ENCODE results near the gene ADGRF1. TPM values are rescaled to one million over a fixed set of nuclear protein-coding genes. Genes with fewer than 3 reads are reported as not detected.

ADGRF1 gene
- total RNA-seq, 1 experiment from 2014 or later = not detected

DNA sequence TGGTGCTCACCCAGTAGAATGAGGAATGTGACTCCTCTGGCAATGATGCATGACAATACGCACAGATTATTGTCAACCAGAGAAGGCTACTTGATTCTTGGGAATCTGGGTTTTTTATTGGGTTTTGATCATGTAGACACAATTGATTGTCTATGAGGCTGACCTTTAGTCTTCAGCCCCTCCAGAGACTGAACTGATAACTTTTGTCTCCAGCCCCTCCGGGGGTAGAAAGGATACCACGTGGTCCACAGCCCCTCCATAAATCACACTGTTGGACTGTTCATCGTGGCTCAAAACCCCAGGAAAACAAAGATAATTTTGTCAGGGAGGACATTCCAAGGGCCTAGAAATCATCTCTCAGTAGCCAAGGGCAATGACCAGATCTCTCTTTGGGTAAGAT lies 62.9 kb downstream of the ADGRF1 start:
- no peak for DNase-seq (ENCODE audit: low spot score)

GRCh38 chr6:46974786-46975185 lies 67.3 kb downstream of the ADGRF1 start:
- DNase-seq (ENCODE audit: low spot score) = no peak

GRCh38 chr6:46973029-46973428 lies 69.1 kb downstream of the ADGRF1 start:
- no peak for DNase-seq (ENCODE audit: low spot score)

DNA sequence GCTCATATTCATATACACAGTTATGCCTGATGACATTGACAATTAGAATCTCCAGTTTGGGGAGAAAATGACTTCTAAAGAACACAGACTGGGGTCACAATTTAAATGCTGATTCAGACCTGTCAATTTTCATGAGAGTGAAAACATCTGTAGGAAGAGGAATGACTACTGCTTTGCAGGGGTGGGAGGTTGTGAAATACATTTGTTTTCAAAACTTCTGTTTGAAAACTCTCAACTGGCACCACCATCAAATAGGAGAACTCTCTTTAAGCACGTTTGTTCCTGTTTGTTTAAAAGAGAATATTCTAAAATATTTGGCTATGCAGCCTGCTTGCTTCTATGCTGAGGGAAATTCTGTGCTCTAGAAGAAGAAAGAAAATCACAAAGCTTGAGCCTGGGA lies 69.6 kb downstream of the ADGRF1 start:
- no peak for DNase-seq (ENCODE audit: low spot score)

DNA sequence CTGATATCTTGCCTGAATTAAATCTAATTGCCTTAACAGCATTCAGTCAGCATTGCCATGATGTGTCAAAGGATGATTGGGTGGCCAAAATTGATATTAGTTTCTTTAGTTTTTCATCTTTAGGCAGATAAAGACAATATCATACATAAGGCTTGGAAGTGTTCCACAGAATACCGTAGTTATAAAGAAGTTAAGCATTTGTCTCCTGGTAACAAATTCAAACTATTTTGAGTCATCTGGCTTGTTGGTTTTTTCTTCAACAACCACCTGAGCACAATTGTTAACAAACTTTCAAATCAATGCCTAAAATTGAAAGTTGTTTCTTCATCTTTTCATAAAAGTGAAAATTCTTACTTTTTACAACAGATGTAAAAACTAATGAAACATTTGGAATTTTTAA lies 72.9 kb downstream of the ADGRF1 start:
- DNase-seq (ENCODE audit: low spot score) = no peak

DNA sequence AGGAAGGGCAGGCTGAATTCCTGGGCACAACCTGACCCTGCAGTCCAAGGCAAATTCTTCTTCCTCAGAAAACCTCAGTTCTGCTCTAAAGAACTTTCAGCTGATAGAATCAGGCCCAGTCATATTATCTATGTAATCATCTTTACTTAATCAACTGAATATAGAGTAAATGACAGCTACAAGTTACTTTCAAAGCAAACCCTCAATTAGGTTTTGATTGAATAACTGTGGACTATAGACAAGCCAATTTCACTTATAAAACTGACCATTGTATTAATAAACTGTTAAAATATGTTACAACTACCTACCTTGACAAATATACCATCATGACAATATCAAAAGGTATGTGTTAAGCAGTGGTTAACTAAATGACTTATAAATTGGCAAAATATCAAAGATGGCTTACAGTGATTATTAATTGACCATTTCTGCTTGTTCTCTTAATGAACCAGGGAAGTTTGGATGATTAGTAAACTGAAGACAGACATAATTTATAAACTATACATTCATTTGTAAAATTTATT lies 74.2 kb downstream of the ADGRF1 start:
- DNase-seq (ENCODE audit: low spot score) = no peak

- no peak for DNase-seq (ENCODE audit: low spot score)
These were observed 77.2 kb downstream of the ADGRF1 start for GRCh38 chr6:46964716-46965519.

- no peak for DNase-seq (ENCODE audit: low spot score)
These were observed 78.5 kb downstream of the ADGRF1 start for GRCh38 chr6:46963626-46964025.

- DNase-seq (ENCODE audit: low spot score) = no peak
These were observed 79.1 kb downstream of the ADGRF1 start for GRCh38 chr6:46963039-46963438.

GRCh38 chr6:46961711-46962110 lies 80.4 kb downstream of the ADGRF1 start:
- DNase-seq (ENCODE audit: low spot score) = no peak

GRCh38 chr6:46961232-46961631 lies 80.9 kb downstream of the ADGRF1 start:
- DNase-seq (ENCODE audit: low spot score) = no peak

GRCh38 chr6:46959419-46959818 lies 82.7 kb downstream of the ADGRF1 start:
- no peak for DNase-seq (ENCODE audit: low spot score)

GRCh38 chr6:46956409-46956808 lies 85.7 kb downstream of the ADGRF1 start:
- no peak for DNase-seq (ENCODE audit: low spot score)

DNA sequence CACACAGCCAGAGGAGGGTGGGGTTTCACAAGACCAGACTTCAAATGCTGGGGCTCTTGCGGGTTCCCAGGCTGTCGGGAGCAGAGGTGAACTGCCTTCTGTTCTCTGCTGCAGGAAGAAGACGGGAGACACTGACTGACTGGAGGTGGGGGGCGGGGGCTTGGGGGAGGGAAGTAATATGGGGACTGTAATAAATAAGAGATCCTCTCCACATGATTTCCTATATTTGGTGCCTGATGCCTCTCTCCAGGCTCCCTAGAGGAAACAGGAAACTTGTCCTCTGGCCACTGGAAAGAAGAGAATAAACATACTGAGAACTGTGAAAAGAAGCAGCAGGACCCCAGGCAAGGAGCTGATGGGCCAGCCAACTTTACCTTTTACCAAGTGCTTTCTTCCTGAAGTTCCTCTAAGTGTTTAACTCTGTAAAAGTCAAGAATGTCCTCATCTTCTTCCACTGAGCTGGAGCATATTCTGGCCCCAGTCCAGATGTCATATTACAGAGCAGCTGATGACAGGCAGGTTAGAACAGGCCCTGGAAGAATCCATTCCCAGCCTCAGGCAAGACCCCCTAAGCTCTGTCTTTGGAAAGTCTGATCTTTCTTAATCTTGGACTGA lies 87.2 kb downstream of the ADGRF1 start:
- no peak for DNase-seq (ENCODE audit: low spot score)

- no peak for DNase-seq (ENCODE audit: low spot score)
These were observed 88.2 kb downstream of the ADGRF1 start for GRCh38 chr6:46953921-46954320.

- DNase-seq (ENCODE audit: low spot score) = no peak
These were observed 92.4 kb downstream of the ADGRF1 start for GRCh38 chr6:46949632-46950280.

GRCh38 chr6:46948699-46949098 lies 93.4 kb downstream of the ADGRF1 start:
- no peak for DNase-seq (ENCODE audit: low spot score)

Other genes with a start within 250 kb of the ADGRF1 start
- not detected in 2 replicates for gene MEP1A, start 248.9 kb downstream of the ADGRF1 start, total RNA-seq (2014; rRNA removed; shearing (Covaris generic))
- gene ADGRF5, start 120.4 kb downstream of the ADGRF1 start, total RNA-seq (2014; rRNA removed; shearing (Covaris generic)) = 0.19 TPM in 1 of 2 replicates, not detected in the other

Data from A172 (cell line).